PFSK-1 (cell line): Measurements from ENCODE around the gene UBAC2.

ENCODE experiments used
- FOXP2 ChIP-seq: optimal IDR thresholded peaks from 2 replicates; pipeline ENCODE3; 2011; ENCODE audit warnings: borderline replicate concordance, control low read depth, inconsistent platforms; ENCODE audit not compliant: insufficient read depth; ENCODE audit errors: extremely low read length, extremely low read depth
- POLR2AphosphoS5 ChIP-seq: IDR thresholded peaks from 2 replicates; pipeline ENCODE4 v1.6.1; 2012; ENCODE audit warnings: low read depth, mild to moderate bottlenecking, control low read depth, low read length, moderate library complexity
- REST ChIP-seq, 2 experiments: IDR thresholded peaks; 2 replicates each; pipeline versions ENCODE4 v1.6.1 to v1.8.0; 2011 to 2012; ENCODE audit warnings: low read depth in 2 of 2, low read length in 2 of 2, control low read depth in 1 of 2, inconsistent platforms in 1 of 2, mild to moderate bottlenecking in 1 of 2, moderate library complexity in 1 of 2; ENCODE audit not compliant: insufficient read depth in 1 of 2
- SIN3A ChIP-seq: IDR thresholded peaks from 2 replicates; pipeline ENCODE4 v1.6.1; 2012; ENCODE audit warnings: mild to moderate bottlenecking, low read length, moderate library complexity, borderline replicate concordance; ENCODE audit not compliant: insufficient read depth
- TAF1 ChIP-seq: IDR thresholded peaks from 2 replicates; pipeline ENCODE4 v1.6.1; 2012; ENCODE audit warnings: low read length, control low read depth, borderline replicate concordance; ENCODE audit not compliant: insufficient read depth

The UBAC2 gene

GRCh38 chr13:99412856-99413255, 212.2 kb downstream of the UBAC2 start:
- no peak for TF ChIP-seq SIN3A
- no peak for TF ChIP-seq TAF1
- no peak for TF ChIP-seq REST (IDR thresholded peaks at IDR 0.05; ENCODE audit: insufficient read depth in 1 of 2, low read depth in 2 of 2, low read length in 2 of 2)
- no peak for TF ChIP-seq POLR2AphosphoS5
- TF ChIP-seq FOXP2, result no peak

- TF ChIP-seq TAF1, result no peak
- no peak for TF ChIP-seq POLR2AphosphoS5
- no peak for TF ChIP-seq SIN3A
- TF ChIP-seq FOXP2, result no peak
- TF ChIP-seq REST (IDR thresholded peaks at IDR 0.05; ENCODE audit: insufficient read depth in 1 of 2, low read depth in 2 of 2, low read length in 2 of 2), result no peak
These were observed 213.7 kb downstream of the UBAC2 start for GRCh38 chr13:99414048-99414995.

GRCh38 chr13:99415014-99415650, 214.5 kb downstream of the UBAC2 start:
- TF ChIP-seq FOXP2, result no peak
- TF ChIP-seq TAF1, result no peak
- no peak for TF ChIP-seq POLR2AphosphoS5
- no peak for TF ChIP-seq REST (IDR thresholded peaks at IDR 0.05; ENCODE audit: insufficient read depth in 1 of 2, low read depth in 2 of 2, low read length in 2 of 2)
- no peak for TF ChIP-seq SIN3A

- TF ChIP-seq FOXP2 (no peak), SIN3A (no peak), TAF1 (no peak), POLR2AphosphoS5 (no peak), REST (IDR thresholded peaks at IDR 0.05; ENCODE audit: insufficient read depth in 1 of 2, low read depth in 2 of 2, low read length in 2 of 2) (no peak)
These were observed 215.2 kb downstream of the UBAC2 start for GRCh38 chr13:99415851-99416331.
